Hematopoietic multipotent progenitor cell treated with erythropoietin and hydrocortisone succinate and interleukin-3 and kit ligand, for 15 days (in vitro differentiated cells): ENCODE data around the gene CACNG7.
A peak's percentile ranks its signal among the peaks of the same experiment; 100 is the strongest.
"Not testable (repeated sequence)": the region's sequence is repeated elsewhere in the genome, so short reads cannot be mapped to it uniquely, and the experiment has no call there.

ENCODE experiments used
- DNase-seq: peaks from one replicate; pipeline ENCODE4 v3.0.0-alpha.2; 2015; ENCODE audit warnings: low spot score

The CACNG7 gene

DNA sequence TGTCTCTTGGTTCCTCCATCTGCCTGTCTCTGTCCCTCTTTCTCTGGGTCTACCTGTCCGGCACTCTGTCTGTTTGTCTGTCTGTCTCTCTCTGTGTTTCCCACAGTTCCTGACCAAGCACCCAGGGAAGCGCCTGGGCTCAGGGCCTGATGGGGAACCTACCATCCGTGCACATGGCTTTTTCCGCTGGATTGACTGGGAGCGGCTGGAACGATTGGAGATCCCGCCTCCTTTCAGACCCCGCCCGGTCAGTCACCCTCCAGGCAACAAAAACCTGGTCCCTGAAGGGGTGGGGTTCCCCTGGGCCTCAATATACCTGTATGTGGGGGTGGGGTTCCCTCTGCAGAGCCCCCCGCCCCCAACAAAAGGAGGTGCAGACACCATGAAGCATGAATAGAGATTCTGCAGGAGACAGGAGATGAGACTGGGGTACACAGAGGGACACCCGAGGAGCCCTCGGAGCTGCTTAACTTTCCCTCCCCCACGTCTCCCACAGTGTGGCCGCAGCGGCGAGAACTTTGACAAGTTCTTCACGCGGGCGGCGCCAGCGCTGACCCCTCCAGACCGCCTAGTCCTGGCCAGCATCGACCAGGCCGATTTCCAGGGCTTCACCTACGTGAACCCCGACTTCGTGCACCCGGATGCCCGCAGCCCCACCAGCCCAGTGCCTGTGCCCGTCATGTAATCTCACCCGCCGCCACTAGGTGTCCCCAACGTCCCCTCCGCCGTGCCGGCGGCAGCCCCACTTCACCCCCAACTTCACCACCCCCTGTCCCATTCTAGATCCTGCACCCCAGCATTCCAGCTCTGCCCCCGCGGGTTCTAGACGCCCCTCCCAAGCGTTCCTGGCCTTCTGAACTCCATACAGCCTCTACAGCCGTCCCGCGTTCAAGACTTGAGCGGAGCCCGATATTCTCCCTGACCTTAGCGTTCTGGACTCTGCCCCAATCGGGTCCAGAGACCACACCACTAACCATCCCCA is 2.6 kb upstream of the CACNG7 start:
- peak; percentile 33 for DNase-seq

- no peak for DNase-seq
Measured at GRCh38 chr19:53907193-53907581, 1.9 kb upstream of the CACNG7 start.

DNA sequence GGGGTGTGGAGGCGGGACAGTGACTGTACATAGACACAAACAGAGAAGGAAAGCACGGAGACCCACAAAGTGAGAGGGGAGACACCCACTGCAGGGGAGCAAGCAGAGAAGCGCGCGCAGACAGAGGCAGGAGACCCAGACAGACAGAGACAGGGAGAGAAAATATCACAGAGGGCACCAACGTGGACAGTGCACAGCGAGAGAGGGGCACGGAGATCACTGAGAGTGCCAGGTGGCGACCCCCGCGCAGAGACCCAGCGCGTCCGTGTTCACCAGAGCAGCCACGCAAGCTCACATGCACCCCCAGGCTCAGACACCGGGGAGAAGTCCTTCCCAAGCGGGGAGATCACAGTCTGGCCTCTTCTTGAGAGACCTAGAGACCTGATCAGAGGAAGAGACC is 1.4 kb upstream of the CACNG7 start:
- DNase-seq: no peak

DNA sequence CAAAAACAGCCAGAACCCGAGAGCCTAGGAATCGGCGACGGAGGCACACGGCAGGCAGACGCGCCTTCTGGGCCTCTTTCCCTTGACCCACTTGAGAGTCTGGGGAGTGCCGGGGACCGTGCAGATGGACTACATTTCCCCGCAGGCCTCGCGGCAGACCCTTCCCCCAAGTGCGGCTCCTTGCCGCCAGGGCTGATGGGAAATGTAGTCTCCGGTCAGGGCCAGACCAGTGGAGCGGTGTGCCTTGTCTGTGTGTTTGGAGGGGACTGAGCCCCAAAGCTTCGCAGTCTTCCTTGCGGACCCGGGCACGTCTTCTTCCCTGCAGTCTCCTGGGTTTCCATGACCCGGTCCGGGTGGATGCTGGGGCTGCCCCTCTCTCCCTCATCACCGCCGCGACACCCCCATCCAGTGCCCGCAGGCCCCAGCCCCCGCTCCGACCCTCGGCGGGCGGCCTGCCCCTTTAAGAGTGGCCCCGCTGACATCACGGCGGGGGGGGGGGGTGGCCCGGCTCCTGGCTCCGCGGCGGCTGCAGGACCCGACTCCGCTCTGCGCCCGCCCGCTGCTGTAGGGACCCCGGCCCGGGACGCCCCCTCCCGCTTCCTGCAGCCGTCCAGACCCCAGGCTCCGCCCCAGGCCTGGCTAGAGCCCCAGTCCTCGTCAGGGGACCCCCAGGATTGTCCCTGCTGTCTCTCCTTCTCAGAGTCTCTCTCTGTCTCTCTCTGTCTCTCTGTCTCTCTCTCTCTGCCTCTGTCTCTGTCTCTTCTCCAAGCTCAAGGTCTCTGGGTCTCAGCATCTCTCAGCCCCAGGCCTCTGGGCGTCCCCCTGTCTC is 758 bp upstream of the CACNG7 start:
- DNase-seq: no peak

DNA sequence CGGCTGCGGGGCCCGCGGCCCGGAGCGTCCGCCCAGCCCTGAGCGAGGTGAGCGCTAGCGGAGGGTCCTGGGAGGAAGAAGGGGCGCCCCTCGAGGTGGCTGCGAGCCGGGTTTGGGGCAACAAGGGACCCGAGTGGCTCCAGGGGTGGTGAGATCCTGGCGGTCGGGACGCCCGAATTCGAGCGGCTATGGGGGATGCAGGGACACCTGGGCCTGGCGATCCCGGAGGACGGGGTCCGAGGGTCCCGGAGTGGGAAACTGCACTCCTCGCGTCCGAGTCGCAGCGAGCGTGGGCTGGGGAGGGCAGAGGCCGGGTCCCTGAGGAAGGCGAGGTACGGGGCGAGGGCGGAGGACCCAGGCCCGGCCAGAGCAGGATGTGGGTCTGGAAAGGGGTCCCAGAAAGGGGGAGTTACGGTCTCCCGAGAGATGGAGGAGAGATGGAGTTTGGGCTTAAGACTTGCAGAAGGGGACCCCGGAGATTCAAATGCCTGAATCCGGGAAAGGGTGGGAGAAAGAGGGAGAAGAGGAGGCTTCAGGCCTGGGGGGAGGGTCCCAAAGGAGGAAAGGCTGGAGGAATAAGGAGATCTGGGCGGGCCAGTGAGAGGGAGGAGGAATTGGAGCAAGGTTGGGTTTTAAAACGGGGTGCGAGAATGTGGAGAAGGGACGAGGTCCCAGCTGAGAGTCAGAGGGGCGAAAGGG is 542 bp downstream of the CACNG7 start:
- DNase-seq: no peak

GRCh38 chr19:53910170-53910518 is 1.1 kb downstream of the CACNG7 start:
- no peak for DNase-seq

- DNase-seq: no peak
Measured at GRCh38 chr19:53912653-53913052, 3.6 kb downstream of the CACNG7 start.

GRCh38 chr19:53915000-53915399 is 5.9 kb downstream of the CACNG7 start:
- DNase-seq: no peak

- DNase-seq: no peak
Measured at GRCh38 chr19:53916004-53916403, 6.9 kb downstream of the CACNG7 start.

- no peak for DNase-seq
Measured at GRCh38 chr19:53917356-53917755, 8.3 kb downstream of the CACNG7 start.

DNA sequence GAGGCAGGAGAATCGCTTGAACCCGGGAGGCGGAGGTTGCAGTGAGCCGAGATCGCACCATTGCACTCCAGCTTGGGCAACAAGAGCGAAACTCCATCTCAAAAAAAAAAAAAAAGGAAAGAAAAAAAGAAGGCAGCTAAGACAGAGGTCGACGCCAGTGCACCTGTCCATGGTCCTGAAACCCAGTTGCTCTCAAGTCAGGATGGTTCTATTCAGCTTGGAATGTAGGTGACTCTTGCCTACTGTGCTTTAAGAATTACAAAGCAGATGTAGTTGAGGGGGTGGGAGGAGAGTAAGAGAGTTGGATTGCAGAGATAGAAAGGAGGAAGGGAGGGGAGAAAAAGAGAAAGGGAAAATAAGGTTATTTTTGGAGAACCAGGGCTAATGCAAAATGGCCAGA is 18.7 kb downstream of the CACNG7 start:
- DNase-seq: no peak

- no peak for DNase-seq
Measured at GRCh38 chr19:53936029-53936428, 27.0 kb downstream of the CACNG7 start.

DNA sequence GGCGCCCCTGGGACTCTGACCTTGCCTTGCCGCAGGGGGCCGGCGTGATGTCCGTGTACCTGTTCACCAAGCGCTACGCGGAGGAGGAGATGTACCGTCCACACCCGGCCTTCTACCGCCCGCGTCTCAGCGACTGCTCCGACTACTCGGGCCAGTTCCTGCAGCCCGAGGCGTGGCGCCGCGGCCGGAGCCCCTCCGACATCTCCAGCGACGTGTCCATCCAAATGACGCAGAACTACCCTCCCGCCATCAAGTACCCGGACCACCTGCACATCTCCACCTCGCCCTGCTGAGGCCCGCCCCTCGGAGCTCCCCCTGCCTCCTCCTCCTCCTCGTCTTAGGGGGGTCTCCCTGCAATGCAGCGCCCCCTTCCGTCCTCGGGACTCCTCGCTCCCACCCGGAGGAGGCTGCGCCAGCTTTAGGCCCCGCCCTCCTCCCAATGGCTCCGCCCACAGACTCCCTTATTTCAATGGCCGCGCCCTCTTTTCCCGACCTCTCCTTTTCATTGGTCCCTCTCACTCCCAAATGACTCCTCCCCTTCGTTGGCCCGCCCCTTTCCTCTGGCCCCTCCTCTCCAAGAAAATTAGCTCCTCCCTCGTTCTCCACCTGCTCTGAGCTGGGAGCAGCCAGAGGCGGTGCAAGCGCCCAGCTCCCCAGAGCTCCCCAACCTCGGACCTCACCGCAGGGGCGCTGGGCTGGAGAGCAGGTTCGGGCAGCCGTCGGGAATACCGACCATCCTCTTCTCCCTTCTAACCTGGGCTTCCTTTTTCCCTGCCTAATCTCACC is 33.1 kb downstream of the CACNG7 start:
- DNase-seq: peak; percentile 39

DNA sequence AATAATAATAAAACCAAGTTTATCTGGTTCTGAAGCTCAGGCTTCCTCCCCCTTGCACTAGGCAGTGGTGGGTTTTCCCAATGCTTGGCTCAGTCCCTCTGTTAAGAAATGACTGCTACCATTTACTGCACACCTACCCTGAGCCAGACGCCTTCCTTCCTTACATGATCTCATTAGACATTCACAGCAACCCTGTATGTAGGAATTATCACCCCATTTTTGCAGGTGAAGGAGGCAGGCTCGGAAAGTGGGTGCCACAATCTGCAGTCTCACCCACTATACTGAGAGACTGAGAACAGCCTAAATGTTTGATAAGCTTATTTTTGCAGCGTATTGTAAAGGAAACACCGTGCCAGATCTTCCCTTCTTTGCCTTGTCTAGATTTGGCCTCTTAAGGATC is 35.3 kb downstream of the CACNG7 start:
- DNase-seq: no peak

GRCh38 chr19:53944933-53945332 is 35.9 kb downstream of the CACNG7 start:
- DNase-seq: no peak

DNA sequence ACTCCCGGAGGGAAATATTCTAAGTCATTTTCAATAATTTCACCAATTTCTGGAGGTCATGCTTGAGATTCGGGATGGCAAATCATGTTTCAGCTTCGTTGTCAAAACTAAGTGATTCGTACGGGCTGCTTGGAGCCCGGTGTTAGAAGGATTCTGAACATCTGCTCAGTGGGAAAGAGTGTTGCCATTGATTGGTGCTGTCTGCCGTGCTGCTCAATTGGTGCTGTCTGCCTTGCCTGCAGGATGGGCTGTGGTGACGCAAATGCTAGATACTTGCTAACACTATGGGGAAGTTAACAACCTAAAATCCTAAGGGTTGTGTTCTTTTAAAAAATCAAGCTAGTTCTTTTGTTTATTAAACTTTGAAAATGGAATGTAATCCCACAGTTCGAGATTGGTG is 36.4 kb downstream of the CACNG7 start:
- DNase-seq: no peak

GRCh38 chr19:53945998-53946397 is 36.9 kb downstream of the CACNG7 start:
- no peak for DNase-seq

GRCh38 chr19:53947624-53948023 is 38.5 kb downstream of the CACNG7 start:
- no peak for DNase-seq

GRCh38 chr19:53948611-53949010 is 39.5 kb downstream of the CACNG7 start:
- DNase-seq: not testable (repeated sequence)

- DNase-seq: no peak
Measured at GRCh38 chr19:53951436-53951835, 42.4 kb downstream of the CACNG7 start.

- DNase-seq: no peak
Measured at GRCh38 chr19:53951947-53952346, 42.9 kb downstream of the CACNG7 start.

DNA sequence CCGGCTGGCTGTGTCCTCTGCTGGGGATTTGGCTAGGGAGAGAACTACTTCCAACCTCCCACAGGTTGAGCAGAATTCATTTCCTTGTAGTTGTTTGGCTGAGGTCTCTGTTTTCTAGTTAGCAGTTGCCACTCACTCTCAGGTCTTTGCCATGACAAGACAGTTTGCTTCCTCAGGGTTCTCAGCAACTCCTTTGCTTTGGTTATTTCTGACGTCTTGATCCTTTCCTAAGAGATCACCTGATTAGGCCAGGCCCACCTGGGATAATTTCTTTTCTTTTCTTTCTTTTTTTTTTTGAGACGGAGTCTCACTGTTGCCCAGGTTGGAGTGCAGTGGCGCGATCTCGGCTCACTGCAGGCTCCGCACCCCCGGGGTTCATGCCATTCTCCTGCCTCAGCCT is 44.3 kb downstream of the CACNG7 start:
- DNase-seq: no peak
